HG03135 (cell line): ENCODE data around the gene COPB1.
A peak's percentile ranks its signal among the peaks of the same experiment; 100 is the strongest.

Source experiments
- ATAC-seq: cut with Tn5 transposase; IDR thresholded peaks from one replicate; pipeline ENCODE4 v1.9.1; 2021; ENCODE audit warnings: mild to moderate bottlenecking, moderate library complexity; ENCODE audit not compliant: unreplicated experiment

COPB1 gene

DNA sequence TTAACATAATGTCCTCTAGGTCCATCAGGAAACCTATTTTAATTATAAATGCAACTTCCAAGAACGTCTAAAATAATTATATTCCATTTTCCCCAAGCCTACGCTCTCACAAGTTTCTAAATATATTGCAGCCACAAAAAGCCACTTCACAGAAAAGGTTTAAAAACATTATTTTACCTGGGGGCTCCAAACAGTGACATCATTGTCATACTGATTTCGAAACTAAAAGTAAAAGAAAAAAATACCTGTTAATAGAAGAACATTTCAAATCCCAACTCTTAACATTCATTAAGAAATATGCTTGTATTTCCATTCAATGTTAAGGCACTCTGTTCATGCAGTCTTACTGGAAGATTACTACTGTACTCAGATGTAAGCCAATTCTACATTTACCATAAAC lies 19.2 kb upstream of the COPB1 start:
- no peak for ATAC-seq

DNA sequence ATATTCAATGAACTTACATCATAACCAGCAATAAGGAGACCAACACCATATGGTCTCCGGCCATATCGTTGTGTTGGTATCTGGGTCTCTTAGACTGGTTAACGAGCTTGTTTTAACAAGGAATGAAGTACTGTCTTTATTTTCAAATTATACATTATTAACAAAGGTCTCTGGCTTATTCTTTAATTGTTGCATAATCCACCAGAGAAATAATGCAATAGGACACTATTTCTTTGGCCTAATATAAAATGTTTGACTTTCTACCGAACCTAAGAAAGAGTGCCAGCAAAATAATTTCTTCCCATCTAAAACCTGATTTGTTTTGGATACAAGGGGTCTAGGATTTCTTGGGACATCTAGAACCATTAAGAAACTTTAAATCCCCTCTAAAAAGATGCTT lies 14.2 kb upstream of the COPB1 start:
- ATAC-seq: no peak

DNA sequence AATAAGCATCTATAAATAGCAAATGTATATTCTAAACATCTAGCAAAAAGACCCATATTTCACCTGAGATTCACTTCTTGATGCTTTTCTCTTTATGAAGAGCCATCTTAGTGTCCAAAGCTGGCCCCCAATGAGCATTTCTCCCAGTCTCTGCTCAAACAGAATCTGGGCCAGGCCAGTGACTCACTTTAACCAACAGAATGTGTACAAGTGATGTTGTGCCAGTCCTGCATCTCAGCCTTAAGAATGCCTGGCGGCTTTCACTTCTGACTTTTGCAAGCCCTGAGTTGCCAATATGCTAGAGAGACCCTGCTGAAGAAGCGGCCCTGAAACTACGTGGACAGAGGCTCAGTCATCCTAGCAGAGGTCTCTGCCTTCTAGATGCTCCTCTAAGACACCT lies 6.9 kb upstream of the COPB1 start:
- ATAC-seq: no peak

DNA sequence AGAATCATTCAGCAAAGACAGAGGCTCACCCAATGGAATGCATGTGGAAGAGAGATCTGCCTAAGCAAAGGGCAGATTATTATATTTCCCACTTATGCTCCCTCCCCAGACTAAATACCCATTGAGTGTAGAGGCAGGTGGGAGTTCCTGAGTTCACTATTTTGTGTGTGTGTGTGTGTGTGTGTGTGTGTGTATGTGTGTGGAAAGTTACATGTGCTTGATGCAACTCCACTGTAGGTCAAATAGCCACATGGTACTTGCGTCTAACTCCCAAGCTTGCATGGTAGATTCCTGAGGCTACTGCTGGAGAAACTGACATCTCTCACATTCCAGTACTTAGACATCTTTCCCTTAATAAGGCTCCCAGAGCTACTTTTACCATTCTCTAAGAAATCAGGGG lies 3.4 kb upstream of the COPB1 start:
- no peak for ATAC-seq

DNA sequence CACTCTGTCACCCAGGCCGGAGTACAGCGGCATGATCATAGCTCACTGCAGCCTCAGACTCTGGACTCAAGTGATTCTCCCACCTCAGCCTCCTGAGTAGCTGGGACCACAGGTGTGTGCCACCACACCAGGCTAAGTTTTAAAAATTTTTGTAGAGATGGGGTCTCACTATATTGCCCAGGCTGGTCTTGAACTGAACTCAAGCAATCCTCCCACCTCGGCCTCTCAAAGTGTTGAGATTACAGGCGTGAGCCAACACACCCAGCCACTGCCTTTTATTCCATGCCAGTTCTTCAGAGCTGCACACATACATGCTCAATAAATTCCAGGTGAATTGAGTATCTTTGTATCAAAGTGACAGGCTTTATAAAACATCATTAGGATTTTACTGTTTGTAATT lies 2.4 kb upstream of the COPB1 start:
- ATAC-seq: no peak

DNA sequence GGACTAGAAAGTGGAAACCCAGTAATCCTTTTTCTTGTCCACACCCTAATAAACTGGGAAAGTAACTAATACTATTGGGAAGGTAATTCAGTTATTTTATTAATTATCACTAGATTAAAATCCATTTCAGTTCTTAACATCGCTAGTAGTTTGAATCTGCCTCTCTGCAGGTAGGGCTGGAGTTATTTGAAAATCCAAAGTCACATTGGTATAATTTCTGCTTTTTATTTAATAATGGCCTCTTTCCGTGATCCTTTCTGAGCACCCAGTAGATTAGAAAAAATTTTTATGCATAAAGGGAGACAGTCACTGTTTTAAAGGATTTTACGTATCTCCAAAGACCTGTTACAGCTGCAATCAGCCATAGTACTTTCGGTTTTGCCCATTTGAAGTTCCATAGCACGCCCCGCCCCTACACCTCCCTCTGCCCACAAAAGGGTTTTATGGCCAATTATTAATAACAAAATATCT lies 605 bp upstream of the COPB1 start:
- ATAC-seq: peak; percentile 64

DNA sequence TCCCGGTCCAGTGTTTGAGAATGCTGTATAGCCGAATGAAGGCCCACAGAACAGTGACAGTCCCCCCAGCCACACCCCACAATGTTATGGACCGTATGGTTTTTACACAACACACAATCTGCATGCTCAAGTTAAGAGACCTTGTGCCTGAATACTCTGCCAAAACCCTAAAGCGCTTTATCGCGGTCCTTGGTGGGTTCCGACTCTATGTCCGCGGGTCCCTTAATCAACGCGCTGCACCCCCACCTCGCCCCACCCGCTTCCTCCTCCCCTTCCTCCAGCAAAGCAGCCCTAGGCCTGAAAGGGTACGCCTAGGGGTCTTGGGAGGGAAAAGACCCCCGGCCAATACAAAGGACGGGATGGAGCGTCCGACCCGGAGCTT lies 442 bp downstream of the COPB1 start:
- peak; percentile 16 for ATAC-seq

DNA sequence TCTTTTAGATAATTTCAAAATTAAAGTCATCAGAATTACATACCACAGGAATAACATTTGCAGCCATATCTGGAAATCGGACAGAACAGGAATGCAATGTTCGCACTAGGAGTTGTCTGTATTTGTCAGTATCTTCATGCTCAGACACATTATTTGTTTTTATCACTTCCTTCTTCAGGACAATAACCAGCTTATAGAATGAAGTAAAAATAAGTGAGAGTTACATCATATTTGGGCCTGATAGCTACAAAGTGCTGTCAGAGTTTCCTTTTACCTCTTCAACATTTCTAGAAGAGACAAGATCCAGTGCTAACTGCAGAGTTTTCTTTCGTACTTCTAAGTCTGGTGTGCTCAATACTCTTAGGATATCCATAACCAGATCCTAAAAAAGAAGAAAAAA lies 18.9 kb downstream of the COPB1 start:
- ATAC-seq: no peak

DNA sequence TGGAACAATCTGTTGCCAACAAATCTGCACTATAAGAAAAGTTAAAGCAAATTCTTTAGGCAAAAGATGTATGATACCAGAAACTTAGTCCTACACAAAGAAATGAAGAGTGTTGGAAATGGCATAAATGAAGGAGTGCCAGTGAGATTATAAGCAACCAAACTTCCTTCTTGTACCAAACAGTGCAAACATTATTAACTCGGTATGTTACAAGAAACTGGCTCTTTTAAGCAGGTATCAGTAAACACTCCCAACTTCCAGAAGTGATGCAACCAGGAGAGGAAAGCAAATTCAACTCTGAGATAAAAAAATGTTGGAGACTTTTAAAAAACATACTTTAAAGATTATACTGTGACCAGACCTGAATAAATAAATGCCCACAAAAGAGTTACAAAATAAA lies 28.5 kb downstream of the COPB1 start:
- no peak for ATAC-seq

DNA sequence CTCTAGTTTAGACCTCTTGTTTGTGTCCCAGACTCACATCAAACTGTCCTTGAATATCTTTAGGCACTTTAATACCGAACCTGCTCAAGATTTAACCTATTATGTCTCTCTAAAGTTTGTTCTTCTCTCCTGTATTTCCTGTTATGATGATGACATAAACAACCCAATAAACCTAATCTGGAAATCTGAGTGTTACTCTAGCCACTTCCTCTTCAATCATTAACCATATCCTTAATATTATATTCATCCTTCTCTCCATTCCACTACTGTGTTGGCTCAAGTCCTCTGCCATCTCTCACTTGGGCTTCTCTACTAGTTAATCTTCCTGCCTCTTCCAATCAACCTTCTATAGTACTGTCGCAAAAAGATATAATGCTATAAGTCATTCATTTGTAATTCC lies 36.0 kb downstream of the COPB1 start:
- ATAC-seq: no peak

DNA sequence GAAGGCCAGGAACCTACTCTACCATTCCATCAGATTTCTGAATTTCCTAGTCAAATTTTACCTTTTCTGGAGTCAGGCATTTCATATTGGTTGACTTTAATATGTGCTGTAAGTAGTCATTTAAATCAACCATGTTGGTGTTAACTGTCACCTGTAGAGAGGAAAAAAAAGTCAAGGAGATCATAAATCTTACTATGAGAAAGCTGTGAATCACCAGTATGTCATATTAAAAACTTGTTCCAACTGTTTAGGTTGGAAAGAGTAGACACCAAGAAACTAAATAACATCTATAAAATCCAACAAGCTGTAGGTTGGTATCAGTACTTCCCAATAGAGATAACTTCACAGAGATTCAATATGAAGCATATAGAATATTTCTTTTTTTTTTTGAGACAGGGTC lies 39.5 kb downstream of the COPB1 start:
- no peak for ATAC-seq

DNA sequence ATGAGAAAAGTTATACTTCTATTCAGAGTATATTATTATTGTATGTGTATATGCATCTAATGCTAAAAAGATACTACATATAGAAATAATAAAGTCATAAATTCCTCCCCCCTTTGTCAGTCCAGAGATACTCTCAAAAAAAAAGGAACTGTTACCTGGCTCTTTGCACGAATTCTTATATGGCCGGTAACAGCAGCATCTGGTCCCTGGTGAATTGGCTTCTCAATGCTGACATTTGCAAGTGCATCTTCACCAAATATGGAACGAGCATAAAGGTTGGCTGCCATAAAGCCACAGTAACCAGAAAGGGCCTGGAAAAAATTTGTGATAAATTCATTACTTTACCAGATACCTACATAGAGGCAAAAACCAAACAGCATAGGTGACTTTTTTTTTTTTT lies 41.2 kb downstream of the COPB1 start:
- no peak for ATAC-seq

DNA sequence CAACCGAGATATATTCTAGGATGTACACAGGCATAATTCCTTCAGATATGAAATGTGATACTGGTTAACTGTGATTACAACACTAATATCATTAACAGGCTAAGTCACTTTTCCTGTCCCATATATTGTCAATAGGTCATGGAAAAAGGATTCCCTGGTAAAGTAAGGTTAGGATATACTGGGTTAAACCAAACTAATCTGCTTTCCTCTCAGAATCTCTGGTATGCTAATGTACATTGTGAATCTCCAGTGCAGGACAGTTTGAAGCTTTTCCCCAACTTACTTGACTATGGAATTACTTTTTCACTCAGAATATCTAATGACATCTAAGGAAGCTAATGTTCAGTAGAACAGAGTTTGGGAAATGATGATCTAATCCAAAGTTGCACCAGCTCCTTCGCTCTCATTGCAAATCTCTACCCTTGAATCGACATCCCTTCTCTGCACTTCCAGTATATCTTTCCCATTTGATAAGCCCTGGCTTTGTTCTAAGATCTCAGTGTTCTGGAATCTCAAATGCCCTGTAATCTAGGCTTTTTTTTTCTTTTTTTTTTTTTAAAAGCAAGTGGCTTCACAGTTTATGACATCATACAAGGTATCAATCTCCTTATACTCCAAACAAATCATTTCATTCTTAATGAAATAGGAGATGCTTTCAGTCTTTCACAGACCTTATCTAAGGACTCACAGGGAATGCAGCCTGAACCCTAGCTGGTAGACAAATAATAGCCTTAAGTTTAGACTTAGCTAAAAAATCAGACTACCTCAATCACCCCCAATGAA lies 43.8 kb downstream of the COPB1 start:
- no peak for ATAC-seq

DNA sequence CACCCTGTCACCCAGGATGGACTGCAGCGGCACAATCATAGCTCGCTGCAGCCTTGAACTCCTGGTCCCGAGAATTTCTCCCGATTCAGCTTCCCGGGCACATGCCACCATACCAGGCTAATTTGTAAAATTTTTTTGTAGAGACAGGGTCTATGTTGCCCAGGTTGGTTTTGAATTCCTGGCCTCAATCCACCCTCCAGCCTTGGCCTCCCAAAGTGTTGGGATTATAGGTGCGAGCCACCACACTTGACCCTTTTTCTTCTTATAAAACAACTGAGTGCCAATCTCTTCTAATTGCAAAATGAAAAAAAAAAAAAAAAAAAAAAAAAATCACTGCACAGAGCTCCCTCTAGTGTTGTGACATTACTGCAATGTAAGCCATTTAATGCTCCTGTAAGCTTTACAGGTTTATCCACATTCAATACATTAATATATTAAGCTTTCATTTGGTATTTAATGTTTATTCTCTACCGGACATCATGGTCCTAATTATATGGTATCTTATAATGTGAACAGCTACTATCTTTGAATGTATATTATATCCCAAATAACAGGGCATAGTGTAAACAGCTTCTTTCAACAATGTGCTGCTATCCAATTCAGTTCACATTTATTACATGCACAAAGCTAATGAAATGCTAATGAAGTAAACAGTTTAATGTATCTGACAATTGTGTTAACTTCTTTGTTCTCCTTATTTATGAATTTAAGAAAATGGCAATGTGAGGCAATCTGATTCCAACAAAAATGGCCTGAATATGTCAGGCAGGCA lies 44.6 kb downstream of the COPB1 start:
- no peak for ATAC-seq

DNA sequence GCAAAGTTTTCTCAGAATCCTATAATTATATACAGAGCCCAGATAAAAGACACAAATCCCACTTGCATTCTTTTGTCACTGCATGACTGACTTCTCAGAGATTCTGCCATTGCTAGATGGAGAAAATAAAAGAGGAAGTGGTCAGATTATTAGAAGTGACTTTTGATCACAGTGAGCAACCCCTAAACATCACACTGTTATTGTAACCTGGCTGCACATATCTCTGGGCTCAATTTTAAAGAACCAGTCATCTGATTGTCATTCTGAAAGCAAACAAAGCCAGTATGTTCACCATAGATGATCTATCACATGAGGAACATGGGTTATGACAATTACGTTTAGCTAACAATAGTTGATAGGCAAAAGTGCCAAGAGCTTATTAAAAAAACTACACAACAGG lies 47.8 kb downstream of the COPB1 start:
- peak; percentile 66 for ATAC-seq

DNA sequence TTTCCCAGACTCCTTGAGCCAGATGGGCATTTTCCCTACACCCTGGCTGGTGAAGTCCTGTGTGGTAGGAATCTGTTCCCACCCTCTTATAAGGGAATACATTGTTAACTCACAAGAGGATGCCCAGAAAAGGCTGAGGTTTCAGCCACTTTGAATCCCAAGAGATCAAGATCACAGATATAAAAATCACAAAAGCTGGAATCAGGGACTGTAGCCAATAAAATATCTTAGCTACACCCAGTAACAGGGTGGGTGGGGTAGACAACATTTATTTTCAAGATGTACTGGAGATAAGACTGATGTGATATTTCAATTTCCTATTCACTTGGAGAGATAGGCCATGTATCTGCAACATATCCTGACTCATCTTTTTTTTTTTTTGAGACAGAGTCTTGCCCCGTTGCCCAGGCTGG lies 50.3 kb downstream of the COPB1 start:
- ATAC-seq: no peak

DNA sequence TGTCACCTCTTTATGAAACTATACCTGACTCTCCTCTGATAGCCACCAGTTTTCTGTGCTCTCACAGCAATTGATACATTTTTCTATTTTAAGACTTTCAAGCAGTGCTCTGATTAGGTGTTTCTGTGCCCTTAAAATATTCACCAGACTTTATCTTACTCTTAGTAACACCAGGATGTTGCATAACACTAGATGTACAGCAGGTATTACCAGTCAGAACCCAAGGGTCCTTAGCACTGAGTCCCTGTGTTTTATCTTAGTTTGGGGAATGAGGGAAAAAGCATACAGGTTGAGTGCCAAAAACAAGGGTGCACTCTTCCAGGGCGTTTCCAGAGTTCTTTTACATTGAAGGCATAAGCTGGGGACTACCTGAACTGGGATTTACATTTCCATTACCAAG lies 51.4 kb downstream of the COPB1 start:
- no peak for ATAC-seq

DNA sequence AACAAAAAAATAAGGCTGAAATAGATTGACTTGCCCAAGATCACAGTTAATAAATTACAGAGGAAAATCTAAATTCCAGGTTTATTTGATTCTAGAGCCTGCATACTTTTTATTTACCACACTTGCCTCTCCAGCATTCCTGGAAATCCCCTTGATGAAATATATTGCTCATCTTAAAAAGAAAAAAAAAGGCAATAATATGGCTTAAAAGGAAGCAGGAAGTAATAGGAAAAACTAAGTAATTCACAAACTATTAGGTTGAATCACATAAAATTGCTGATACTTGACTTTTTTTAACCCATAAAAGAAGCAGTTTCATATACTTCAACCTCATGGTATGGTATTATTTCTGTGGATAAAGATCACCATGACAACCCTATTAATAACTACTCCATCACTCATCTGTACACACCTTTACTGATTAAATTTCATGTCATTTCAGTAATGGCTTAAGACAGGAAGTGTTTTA lies 52.9 kb downstream of the COPB1 start:
- no peak for ATAC-seq

DNA sequence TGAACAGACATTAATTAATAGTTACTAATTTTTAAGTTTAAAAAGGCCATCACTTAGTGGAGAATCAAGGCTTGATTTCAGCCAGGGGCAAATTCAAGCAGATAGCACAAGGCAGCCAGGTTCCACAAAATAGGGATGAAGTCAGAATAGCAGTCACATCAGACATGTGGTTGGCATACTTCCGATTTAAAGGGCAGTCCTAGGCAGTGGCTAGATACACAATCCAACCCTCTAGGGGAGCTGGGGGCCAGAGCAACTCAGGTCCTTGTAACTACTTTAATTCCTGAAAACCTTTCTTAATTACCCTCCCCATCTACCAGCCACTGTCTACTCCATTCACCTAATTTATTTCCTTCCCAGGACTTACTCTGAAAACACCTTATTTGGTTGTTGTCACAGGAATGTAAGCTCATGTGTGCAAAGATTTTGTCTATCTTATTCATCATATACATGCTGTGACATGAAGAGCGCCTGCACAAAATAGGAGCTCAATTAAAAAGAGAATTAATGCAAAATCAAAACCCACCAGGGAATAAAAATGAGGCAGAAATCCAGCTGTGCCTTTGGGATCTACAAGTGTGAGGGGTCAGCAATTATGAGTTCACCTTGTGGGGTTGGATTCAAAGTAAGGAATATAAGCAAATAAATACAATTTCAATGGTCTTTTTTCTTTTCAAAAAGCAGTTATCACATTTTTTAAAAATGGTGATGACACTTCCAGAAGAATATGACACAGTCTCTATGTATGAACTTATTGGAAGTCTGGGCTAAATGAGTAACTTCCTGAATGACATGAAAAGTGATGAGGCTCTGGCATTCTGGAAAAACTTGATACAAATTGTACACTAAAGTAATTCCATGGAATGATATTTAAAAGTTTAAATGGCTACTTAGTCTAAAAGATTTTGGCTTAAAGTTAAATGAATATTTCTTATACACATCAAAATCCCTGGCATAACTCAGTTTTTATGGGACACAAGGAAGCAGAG lies 53.8 kb downstream of the COPB1 start:
- ATAC-seq: no peak

DNA sequence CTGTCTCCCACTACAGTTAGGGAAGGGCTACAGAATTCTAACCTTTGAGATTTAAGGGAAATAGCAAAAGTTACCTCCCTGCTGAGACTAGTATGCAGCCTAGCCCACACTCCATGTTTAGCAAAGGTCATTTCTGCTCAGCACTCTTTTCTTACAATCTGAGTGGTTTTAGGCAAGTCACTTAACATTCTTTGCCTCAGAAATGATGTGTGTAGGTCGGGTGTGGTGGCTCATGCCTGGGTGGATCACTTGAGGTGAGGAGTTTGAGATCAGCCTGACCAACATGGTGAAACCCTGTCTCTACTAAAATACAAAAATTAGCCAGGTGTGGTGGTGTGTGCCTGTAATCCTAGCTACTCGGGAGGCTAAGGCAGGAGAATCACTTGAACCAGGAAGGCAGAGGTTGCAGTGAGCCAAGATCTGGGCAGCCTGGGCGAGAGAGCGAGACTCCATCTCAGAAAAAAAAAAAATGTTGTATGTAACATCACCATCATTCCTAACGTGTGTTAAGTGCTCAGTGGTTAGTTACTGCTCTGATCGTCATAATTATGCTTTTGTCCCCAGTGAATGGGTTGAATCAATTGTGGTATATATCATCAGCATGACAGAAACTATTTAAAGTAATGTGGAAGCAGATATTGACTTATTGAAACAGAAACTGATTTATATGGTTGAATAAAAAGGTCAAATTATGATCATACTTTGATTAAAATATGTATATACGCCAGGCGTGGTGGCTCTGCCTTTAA lies 55.0 kb downstream of the COPB1 start:
- no peak for ATAC-seq
